ENCODE results near the gene TERT. TPM values are rescaled to one million over a fixed set of nuclear protein-coding genes. Genes with fewer than 3 reads are reported as not detected.

Gene TERT
- polyA plus RNA-seq, 1 donor from 2014 or later: not detected

DNA sequence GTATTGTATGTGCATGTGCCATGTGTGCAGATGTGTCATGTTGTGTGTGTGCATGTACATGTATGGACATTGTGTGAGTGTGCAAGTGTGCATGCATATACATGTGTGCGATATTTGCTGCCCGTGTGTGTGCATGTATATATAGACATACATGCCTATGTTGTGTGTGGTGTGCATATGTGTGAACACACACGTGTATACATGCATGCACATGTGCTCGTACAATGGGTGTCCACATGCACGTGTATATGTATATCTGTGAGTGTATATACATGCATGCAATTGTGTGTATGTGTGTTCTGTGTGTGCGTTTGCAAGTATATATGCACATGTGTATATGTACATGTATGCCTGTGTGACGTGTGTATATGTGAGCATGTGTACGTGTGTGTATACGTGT, 72.7 kb downstream of the TERT start:
- H3F3A ChIP-seq (ENCODE audit: insufficient read depth, low read length, poor library complexity, severe bottlenecking): no peaks in the 10 kb centered on the region
- H3K79me2 ChIP-seq (replicated peaks; ENCODE audit: insufficient read depth, low read length): no peaks in the 10 kb centered on the region
- H3K36me3 ChIP-seq (ENCODE audit: insufficient read depth, low read length): no peaks in the 10 kb centered on the region
- H3K27me3 ChIP-seq (ENCODE audit: insufficient read depth, low read depth, low read length): no peaks in the 10 kb centered on the region
- H3K4me3 ChIP-seq (ENCODE audit: low read length): no peak overlapping the region
- H3K4me2 ChIP-seq (ENCODE audit: low read length): no peak overlapping the region
- no peak overlapping the region for H3K27ac ChIP-seq (ENCODE audit: low read length)
- H3K9me2 ChIP-seq (ENCODE audit: insufficient read depth, low read length): no peaks in the 10 kb centered on the region
- no peak overlapping the region for H3K9ac ChIP-seq (ENCODE audit: low read length)
- H3K9me3 ChIP-seq (ENCODE audit: low read length): no peaks in the 10 kb centered on the region
- TF ChIP-seq SMC3 (conservative IDR thresholded peaks at IDR 0.05; ENCODE audit: poor library complexity): no peak
- TF ChIP-seq, protein P1, sequence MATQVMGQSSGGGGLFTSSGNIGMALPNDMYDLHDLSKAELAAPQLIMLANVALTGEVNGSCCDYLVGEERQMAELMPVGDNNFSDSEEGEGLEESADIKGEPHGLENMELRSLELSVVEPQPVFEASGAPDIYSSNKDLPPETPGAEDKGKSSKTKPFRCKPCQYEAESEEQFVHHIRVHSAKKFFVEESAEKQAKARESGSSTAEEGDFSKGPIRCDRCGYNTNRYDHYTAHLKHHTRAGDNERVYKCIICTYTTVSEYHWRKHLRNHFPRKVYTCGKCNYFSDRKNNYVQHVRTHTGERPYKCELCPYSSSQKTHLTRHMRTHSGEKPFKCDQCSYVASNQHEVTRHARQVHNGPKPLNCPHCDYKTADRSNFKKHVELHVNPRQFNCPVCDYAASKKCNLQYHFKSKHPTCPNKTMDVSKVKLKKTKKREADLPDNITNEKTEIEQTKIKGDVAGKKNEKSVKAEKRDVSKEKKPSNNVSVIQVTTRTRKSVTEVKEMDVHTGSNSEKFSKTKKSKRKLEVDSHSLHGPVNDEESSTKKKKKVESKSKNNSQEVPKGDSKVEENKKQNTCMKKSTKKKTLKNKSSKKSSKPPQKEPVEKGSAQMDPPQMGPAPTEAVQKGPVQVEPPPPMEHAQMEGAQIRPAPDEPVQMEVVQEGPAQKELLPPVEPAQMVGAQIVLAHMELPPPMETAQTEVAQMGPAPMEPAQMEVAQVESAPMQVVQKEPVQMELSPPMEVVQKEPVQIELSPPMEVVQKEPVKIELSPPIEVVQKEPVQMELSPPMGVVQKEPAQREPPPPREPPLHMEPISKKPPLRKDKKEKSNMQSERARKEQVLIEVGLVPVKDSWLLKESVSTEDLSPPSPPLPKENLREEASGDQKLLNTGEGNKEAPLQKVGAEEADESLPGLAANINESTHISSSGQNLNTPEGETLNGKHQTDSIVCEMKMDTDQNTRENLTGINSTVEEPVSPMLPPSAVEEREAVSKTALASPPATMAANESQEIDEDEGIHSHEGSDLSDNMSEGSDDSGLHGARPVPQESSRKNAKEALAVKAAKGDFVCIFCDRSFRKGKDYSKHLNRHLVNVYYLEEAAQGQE (IDR thresholded peaks at IDR 0.05; ENCODE audit: borderline replicate concordance): no peak
- TF ChIP-seq EZH2 (IDR thresholded peaks at IDR 0.05; ENCODE audit: borderline replicate concordance, insufficient read depth, low read length, poor library complexity, severe bottlenecking): no peak
- no peaks in the 10 kb centered on the region for H4K20me1 ChIP-seq (ENCODE audit: insufficient read depth)
- no peak overlapping the region for H2AFZ ChIP-seq (ENCODE audit: low read depth, low read length)

GRCh38 chr5:1221721-1222120, 73.1 kb downstream of the TERT start:
- no peaks in the 10 kb centered on the region for H3K27me3 ChIP-seq (ENCODE audit: insufficient read depth, low read depth, low read length)
- H3K4me2 ChIP-seq (ENCODE audit: low read length): no peak overlapping the region
- no peak overlapping the region for H3K9ac ChIP-seq (ENCODE audit: low read length)
- no peaks in the 10 kb centered on the region for H3K9me2 ChIP-seq (ENCODE audit: insufficient read depth, low read length)
- H3K9me3 ChIP-seq (ENCODE audit: low read length): no peaks in the 10 kb centered on the region
- H3K4me3 ChIP-seq (ENCODE audit: low read length): no peak overlapping the region
- TF ChIP-seq, protein P2, sequence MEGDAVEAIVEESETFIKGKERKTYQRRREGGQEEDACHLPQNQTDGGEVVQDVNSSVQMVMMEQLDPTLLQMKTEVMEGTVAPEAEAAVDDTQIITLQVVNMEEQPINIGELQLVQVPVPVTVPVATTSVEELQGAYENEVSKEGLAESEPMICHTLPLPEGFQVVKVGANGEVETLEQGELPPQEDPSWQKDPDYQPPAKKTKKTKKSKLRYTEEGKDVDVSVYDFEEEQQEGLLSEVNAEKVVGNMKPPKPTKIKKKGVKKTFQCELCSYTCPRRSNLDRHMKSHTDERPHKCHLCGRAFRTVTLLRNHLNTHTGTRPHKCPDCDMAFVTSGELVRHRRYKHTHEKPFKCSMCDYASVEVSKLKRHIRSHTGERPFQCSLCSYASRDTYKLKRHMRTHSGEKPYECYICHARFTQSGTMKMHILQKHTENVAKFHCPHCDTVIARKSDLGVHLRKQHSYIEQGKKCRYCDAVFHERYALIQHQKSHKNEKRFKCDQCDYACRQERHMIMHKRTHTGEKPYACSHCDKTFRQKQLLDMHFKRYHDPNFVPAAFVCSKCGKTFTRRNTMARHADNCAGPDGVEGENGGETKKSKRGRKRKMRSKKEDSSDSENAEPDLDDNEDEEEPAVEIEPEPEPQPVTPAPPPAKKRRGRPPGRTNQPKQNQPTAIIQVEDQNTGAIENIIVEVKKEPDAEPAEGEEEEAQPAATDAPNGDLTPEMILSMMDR (IDR thresholded peaks at IDR 0.05; ENCODE audit: poor library complexity, severe bottlenecking): no peak
- no peak for TF ChIP-seq EP300 (conservative IDR thresholded peaks at IDR 0.05; ENCODE audit: poor library complexity, severe bottlenecking)
- TF ChIP-seq EZH2 (IDR thresholded peaks at IDR 0.05; ENCODE audit: borderline replicate concordance, insufficient read depth, low read length, poor library complexity, severe bottlenecking): no peak
- no peak for TF ChIP-seq RAD21 (conservative IDR thresholded peaks at IDR 0.05)
- no peak for TF ChIP-seq SMC3 (conservative IDR thresholded peaks at IDR 0.05; ENCODE audit: poor library complexity)
- TF ChIP-seq POLR2AphosphoS5 (IDR thresholded peaks at IDR 0.05): no peak
- TF ChIP-seq TAF1 (IDR thresholded peaks at IDR 0.05; ENCODE audit: low read depth): no peak
- no peak for TF ChIP-seq MXI1 (conservative IDR thresholded peaks at IDR 0.05; ENCODE audit: poor library complexity, severe bottlenecking)
- TF ChIP-seq, protein P1 (IDR thresholded peaks at IDR 0.05; ENCODE audit: borderline replicate concordance): no peak
- H3K79me2 ChIP-seq (replicated peaks; ENCODE audit: insufficient read depth, low read length): no peaks in the 10 kb centered on the region
- no peaks in the 10 kb centered on the region for H3K36me3 ChIP-seq (ENCODE audit: insufficient read depth, low read length)
- H4K20me1 ChIP-seq (ENCODE audit: insufficient read depth): no peaks in the 10 kb centered on the region
- no peak overlapping the region for H3K27ac ChIP-seq (ENCODE audit: low read length)
- H3F3A ChIP-seq (ENCODE audit: insufficient read depth, low read length, poor library complexity, severe bottlenecking): no peaks in the 10 kb centered on the region
- no peak overlapping the region for H2AFZ ChIP-seq (ENCODE audit: low read depth, low read length)

Measured in neural cell (in vitro differentiated cells).